Activated CD4-positive, alpha-beta T cell treated with anti-CD3 and anti-CD28 coated beads, Interleukin-2, amount 50 U/mL, for 24 hours (primary cell): ENCODE results near the gene PTK7.
"Not testable (repeated sequence)": the region's sequence is repeated elsewhere in the genome, so short reads cannot be mapped to it uniquely, and the experiment has no call there.

Experiments used
- DNase-seq, 2 donors: peaks; one replicate each; pipeline ENCODE4 v3.0.0-alpha.2; 2020; ENCODE audit warnings: low read depth in 1 of 2, low spot score in 1 of 2

Gene PTK7

GRCh38 chr6:43117466-43117865, 41.4 kb downstream of the PTK7 start:
- not testable (repeated sequence) for DNase-seq

- DNase-seq: no peak
These were observed 43.4 kb downstream of the PTK7 start for GRCh38 chr6:43119482-43119881.

GRCh38 chr6:43120101-43120763, 44.1 kb downstream of the PTK7 start:
- DNase-seq: no peak

GRCh38 chr6:43120944-43121913, 45.1 kb downstream of the PTK7 start:
- no peak for DNase-seq

- DNase-seq: no peak
These were observed 46.0 kb downstream of the PTK7 start for GRCh38 chr6:43122146-43122545.

GRCh38 chr6:43123461-43124314, 47.6 kb downstream of the PTK7 start:
- no peak for DNase-seq

- DNase-seq: no peak
These were observed 48.4 kb downstream of the PTK7 start for GRCh38 chr6:43124481-43124880.

- DNase-seq: no peak
These were observed 49.0 kb downstream of the PTK7 start for GRCh38 chr6:43125119-43125518.

- DNase-seq: no peak
These were observed 49.4 kb downstream of the PTK7 start for GRCh38 chr6:43125555-43125954.

GRCh38 chr6:43127180-43127579, 51.1 kb downstream of the PTK7 start:
- DNase-seq: no peak

- DNase-seq: no peak
These were observed 51.8 kb downstream of the PTK7 start for GRCh38 chr6:43127877-43128276.

- no peak for DNase-seq
These were observed 52.8 kb downstream of the PTK7 start for GRCh38 chr6:43128926-43129325.

- no peak for DNase-seq
These were observed 53.5 kb downstream of the PTK7 start for GRCh38 chr6:43129434-43130194.

GRCh38 chr6:43130429-43130828, 54.3 kb downstream of the PTK7 start:
- no peak for DNase-seq

- DNase-seq: not testable (repeated sequence)
These were observed 55.3 kb downstream of the PTK7 start for GRCh38 chr6:43131379-43131778.

- DNase-seq: no peak
These were observed 62.2 kb downstream of the PTK7 start for GRCh38 chr6:43138267-43138666.

GRCh38 chr6:43139973-43140372, 63.9 kb downstream of the PTK7 start:
- DNase-seq: not testable (repeated sequence)

- DNase-seq: no peak
These were observed 65.5 kb downstream of the PTK7 start for GRCh38 chr6:43141644-43142043.

GRCh38 chr6:43142101-43142500, 66.0 kb downstream of the PTK7 start:
- DNase-seq: no peak

GRCh38 chr6:43143235-43144128, 67.4 kb downstream of the PTK7 start:
- DNase-seq: peak; percentile 59 to 64
